PFSK-1 (cell line): ENCODE data around the gene SMAD3.

Source experiments
- FOXP2 ChIP-seq: optimal IDR thresholded peaks from 2 replicates; pipeline ENCODE3; 2011; ENCODE audit warnings: borderline replicate concordance, control low read depth, inconsistent platforms; ENCODE audit not compliant: insufficient read depth; ENCODE audit errors: extremely low read length, extremely low read depth
- POLR2AphosphoS5 ChIP-seq: IDR thresholded peaks from 2 replicates; pipeline ENCODE4 v1.6.1; 2012; ENCODE audit warnings: low read depth, mild to moderate bottlenecking, control low read depth, low read length, moderate library complexity
- REST ChIP-seq, 2 experiments: IDR thresholded peaks; 2 replicates each; pipeline versions ENCODE4 v1.6.1 to v1.8.0; 2011 to 2012; ENCODE audit warnings: low read depth in 2 of 2, low read length in 2 of 2, control low read depth in 1 of 2, inconsistent platforms in 1 of 2, mild to moderate bottlenecking in 1 of 2, moderate library complexity in 1 of 2; ENCODE audit not compliant: insufficient read depth in 1 of 2
- SIN3A ChIP-seq: IDR thresholded peaks from 2 replicates; pipeline ENCODE4 v1.6.1; 2012; ENCODE audit warnings: mild to moderate bottlenecking, low read length, moderate library complexity, borderline replicate concordance; ENCODE audit not compliant: insufficient read depth
- TAF1 ChIP-seq: IDR thresholded peaks from 2 replicates; pipeline ENCODE4 v1.6.1; 2012; ENCODE audit warnings: low read length, control low read depth, borderline replicate concordance; ENCODE audit not compliant: insufficient read depth

- no peak for TF ChIP-seq TAF1
- TF ChIP-seq POLR2AphosphoS5 = no peak
- TF ChIP-seq REST (IDR thresholded peaks at IDR 0.05; ENCODE audit: insufficient read depth in 1 of 2, low read depth in 2 of 2, low read length in 2 of 2) = no peak
- TF ChIP-seq SIN3A = no peak
- TF ChIP-seq FOXP2 = no peak
Measured at GRCh38 chr15:67049351-67050044, 15.9 kb upstream of the SMAD3 start.
